Measurements from ENCODE around the gene TMEM89.

Gene TMEM89

GRCh38 chr3:48609088-48610005, 12.2 kb downstream of the TMEM89 start, which contains the start of gene UQCRC1:
Gene UQCRC1 (minus strand): TSS chr3:48609646. CDS start chr3:48609620, 26 bp downstream.
- peak; percentile 94 for DNase-seq

DNA sequence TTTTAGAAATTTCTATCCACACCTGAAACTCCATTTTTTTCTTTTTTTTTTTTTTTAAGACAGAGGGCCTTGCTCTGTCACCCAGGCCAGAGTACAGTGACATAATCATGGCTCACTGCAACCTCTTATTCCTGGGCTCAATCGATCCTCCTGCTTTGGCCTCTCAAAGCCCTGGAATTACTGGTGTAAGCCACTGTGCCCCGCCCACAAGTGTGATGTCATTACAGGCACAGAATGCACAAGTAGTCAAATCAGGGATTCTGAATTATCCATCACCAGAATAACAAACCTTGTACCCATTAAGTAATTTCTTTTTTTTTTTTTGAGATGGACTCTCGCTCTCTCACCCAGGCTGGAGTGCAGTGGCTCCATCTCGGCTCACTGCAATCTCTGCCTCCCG, 14.1 kb downstream of the TMEM89 start:
- DNase-seq: no peak

- no peak for DNase-seq
These were observed 20.0 kb downstream of the TMEM89 start for GRCh38 chr3:48601622-48601994.

GRCh38 chr3:48600711-48601621, 20.6 kb downstream of the TMEM89 start:
- no peak for DNase-seq

DNA sequence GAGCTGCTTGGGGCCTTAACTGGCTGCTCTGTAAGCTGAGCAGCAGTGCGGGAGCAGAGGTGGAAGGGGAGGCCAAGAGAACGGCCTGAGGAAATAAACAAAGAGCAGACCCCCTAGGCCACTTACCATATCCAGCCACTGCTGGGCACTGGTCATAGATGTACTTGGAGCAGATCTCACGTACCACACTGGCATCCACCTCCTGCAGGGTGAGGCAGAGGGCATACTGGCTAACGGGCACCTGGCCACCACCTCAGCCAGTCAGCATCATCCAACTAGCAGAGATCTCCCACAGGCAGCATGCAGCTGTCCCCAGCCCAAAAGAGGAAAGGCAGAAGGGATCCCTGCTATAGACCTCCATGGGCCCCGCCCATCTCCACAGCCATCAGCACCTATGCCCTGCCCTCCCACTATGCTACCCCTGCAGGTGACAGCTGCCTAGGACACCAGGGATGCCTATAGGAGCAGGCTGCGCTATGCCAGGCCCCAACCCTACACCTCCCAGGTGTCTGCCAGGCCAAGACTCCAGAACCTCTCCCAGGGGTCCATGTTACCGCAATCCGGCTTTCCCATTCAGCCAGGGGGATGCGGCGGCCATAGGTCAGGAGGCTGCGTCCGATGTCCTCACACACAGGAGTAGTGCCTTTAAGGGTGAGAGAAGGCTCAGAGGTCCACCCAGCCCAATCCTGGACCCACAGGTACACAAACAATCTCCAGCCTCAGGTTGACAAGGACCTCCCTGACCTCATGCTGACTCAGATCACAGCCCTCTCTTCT, 21.9 kb downstream of the TMEM89 start:
- DNase-seq: no peak

- no peak for DNase-seq
These were observed 22.5 kb downstream of the TMEM89 start for GRCh38 chr3:48599077-48599501.

DNA sequence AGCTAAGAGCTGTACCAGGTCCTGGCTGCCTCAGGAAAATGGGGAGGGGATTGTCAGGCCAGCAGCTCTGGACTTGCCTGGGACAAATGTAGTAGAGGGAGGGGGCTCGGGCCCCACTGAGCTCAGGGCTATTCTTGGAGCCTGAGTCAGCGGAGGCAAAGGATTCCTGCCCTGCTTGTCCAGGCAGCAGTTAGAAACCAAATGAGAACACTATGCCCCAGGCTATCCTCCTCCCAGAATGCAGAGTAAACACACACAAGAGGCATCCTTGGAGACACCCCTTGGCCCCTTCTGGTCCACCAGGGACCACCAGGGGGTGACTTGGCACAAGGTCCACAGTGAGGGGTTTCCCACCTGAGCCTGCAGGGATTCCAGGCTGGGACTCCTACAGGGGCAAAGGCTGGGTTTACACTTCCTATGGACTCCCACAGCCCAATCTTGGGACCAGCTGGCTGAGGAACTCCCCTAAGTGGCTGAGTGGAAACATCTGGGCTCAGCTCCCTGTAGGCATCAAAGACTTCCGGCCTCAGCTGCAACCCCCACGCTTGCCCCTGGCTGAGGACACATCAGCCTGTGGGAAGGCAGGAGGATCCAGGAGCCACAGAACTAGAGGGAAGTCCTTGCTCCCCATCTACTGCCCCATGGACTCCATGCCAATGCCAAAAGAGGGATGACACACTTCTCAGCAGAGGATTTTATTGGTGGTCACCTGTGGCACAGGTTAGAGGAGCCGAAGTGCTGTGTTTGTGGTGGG, 23.1 kb downstream of the TMEM89 start:
- no peak for DNase-seq

DNA sequence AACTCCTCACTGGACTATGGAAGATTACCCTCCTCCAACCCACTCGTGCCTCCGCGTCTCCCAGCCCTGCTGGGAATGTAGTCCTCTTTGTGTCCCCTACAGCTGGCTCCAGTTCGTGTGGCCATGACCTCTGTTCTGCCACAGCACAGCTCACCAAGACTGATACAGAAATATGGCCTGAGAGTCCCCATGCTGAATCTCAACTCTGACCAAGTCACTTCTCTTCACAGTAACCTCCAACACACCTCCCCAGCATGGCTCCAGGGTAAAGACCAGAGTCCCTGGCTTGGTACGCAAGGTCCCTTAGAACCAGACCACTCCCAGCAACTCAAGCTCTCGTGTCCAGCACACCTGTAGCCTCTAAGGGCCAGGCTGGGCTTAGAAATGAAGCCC, 24.2 kb downstream of the TMEM89 start:
- no peak for DNase-seq

GRCh38 chr3:48596676-48597407, 24.7 kb downstream of the TMEM89 start:
- DNase-seq: no peak

GRCh38 chr3:48596157-48596556, 25.4 kb downstream of the TMEM89 start:
- no peak for DNase-seq

DNA sequence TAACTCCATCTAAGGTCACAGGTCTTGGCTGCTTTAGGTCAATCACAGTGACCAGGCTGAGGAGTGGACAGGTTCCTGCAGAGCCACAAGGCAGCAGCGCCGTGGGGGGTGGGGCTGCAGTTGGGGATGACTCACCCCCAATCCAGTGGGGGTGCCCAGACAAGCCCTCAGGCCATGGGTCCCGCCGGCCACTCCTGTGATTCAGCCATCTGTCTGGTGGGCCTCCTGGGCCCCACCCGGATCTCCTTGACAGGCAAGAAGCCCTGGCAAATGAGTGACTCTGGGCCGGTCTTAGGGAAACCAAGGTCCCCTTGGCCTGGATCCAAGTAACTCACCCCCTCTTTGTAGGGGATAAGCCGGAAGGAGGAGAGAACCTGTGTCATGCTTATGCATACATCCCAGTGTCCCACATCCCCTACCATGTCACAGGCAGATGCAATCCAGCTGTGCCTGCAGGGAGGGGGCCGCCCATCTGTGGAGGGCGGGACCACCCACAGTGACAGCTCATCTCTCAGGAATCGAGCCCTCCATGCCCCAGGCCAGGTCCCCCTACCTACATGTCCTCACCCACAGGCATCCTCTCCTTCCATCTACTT, 25.9 kb downstream of the TMEM89 start:
- no peak for DNase-seq

DNA sequence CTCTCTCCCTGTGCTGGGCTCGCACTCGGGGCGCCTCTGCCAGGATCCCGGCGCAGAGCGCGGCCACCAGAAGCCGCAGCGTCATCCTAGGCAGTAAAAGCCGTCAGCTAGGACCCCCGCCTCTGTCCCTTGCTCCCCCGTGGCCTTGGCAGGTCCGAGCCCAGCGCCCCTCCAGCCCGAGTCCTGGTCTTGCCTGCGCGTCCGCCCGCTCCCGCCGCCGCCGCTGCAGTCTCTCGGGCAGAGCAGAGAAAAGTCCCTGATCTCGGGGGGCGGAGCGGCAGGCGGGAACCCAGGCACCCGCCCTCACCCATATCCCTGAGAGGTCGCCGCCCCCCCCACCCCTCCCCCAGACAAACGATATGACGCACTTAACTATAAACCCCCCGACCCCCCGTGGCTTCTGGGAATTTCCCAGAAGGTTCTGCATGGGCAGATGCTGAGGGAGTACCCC, 26.5 kb downstream of the TMEM89 start, which contains the start of gene COL7A1:
TSS of gene COL7A1 (minus strand) at position 255 of the 451 bp plus-strand sequence. CDS start at position 85, 170 bp downstream.
- no peak for DNase-seq

- DNase-seq: no peak
These were observed 27.0 kb downstream of the TMEM89 start for GRCh38 chr3:48594417-48595049.

DNA sequence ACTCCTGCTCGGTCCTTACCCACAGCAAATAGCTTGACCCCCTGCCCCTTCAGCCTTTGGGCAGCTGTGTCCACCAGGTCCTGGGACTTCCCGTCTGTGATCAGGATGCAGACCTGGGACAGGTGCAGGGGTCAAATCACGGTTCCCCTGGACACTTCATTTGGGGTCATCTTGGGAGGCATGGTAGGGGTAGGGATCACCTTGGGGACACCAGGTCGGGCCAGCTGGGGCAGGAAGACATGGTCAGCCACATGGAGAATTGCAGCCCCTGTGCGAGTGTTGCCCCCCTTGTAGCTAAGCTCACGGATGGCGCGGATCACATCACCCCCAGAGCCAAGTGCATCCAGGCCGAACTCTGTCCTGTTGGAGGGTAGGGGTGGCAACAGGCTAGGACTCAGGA, 28.2 kb downstream of the TMEM89 start:
- DNase-seq: no peak

- no peak for DNase-seq
These were observed 29.0 kb downstream of the TMEM89 start for GRCh38 chr3:48592519-48593087.

GRCh38 chr3:48591886-48592518, 29.6 kb downstream of the TMEM89 start:
- no peak for DNase-seq

- DNase-seq: no peak
These were observed 30.1 kb downstream of the TMEM89 start for GRCh38 chr3:48591436-48591835.

DNA sequence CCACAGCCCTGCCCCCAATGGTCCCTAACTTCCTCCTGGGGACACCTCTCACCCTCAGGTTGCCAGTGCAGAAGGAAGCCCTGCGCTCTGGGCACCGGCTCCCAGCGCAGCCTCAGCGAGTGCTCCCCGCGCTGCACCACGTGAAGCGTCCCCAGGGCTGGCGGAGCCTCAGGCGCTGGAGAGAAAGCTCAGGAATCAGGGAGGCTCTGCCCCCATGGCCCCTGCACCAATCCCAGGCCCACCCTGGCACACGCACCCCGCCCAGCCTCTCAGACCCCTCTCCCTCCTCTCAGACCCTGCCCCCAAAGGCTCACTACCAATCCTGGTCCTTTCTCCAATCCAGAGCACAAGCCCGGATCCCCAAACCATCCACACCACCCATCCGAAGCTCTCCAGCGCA, 33.3 kb downstream of the TMEM89 start:
- DNase-seq: no peak

GRCh38 chr3:48587686-48588085, 33.9 kb downstream of the TMEM89 start:
- DNase-seq: no peak
